GM21381 (cell line): ENCODE measurements around the gene TMEM184B.

Experiments
- ATAC-seq: cut with Tn5 transposase; IDR thresholded peaks from one replicate; pipeline ENCODE4 v1.9.1; 2021; ENCODE audit warnings: mild to moderate bottlenecking, moderate library complexity; ENCODE audit not compliant: unreplicated experiment

Gene TMEM184B

DNA sequence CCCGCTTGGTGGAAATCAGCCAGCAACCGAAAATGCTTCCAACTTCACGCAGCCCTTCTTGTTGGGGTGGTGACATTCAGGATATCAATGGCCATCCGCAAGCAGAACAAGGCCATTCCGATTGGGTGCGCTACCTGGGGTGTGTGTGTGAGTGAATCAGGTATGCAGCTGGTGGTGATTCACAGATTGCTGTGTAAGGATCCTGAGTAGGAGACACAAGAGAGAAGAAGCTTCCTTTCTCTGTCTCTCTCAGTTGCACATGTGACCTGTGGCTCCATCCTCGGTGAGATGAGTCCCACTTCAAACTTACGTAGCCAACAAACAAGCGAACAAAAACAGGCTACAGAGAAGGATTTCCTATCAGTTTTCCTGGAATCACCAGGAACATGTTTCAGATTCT lies 9.6 kb upstream of the TMEM184B start:
- ATAC-seq = no peak

DNA sequence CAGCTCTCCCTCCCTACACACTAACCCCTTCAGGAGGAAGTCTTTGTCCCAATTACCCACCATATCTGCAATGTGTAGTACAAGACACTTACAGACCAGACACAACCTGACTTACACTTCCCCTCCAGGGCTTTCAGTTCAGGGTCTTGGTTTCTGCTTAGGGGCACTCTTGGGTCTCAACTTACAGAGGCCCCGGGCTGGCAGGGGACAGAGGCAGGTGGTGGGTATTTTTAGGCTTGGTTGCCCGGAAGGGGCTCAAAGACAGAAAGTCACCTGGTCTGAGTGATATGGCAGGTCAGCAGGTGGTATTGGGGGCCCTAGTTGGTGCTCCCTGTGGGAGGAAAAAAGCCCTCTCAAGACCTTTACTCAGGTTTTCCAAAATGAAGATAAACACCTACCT lies 3.4 kb upstream of the TMEM184B start:
- ATAC-seq = no peak

DNA sequence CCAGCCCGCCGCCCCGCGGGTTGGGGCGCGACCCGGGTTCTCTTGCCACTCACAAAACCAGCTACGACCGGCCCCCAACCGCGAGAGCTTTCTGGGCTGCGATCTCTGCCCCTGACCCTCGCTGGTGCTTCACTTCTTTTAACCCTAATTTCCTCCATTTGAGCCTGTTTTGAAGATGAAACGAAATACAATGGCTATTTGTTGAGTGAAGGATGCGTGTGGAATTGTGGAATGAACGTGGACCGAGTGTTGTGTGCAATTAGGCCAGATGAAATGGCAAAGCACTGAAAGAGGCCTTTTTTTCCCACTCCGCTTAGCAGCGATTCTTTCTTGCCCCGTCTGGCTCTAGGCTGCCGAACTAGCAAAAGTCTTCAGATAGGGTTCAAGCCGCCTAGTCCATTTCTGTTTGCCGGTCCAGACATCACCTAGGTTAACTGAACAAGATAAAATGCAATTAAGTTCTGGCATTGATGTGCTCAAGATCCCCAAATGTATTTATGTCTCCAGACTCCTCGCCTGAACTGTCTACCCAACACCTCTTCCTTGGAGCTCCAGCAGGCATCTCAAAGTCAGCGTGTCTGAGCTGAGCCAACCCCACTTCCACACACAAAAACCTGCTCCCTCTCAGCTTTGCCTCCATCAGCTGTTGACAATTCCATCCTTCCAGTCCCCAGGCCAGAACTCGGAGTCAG lies 471 bp upstream of the TMEM184B start:
- ATAC-seq = no peak

DNA sequence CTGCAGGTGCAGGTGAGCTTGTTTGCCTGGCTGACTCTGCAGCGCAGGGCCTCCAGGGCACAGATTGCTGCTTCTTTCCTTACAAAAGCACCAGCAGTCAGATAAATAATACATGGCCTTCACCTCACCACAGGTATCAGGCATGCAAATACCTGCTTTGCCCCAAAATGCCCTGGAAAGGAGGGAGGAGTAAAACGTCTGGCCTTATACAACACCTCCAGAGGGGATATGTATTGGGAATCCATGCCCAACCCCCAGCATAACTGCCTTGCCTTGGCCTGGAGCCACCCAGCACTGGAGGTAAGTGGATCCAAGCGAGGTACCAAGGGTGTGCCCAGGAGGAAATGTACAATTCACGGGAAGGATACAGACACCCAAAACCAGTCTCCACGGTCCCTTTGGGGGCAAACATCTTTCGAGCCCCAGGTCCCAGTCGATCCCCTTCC lies 860 bp downstream of the TMEM184B start:
- ATAC-seq = no peak

DNA sequence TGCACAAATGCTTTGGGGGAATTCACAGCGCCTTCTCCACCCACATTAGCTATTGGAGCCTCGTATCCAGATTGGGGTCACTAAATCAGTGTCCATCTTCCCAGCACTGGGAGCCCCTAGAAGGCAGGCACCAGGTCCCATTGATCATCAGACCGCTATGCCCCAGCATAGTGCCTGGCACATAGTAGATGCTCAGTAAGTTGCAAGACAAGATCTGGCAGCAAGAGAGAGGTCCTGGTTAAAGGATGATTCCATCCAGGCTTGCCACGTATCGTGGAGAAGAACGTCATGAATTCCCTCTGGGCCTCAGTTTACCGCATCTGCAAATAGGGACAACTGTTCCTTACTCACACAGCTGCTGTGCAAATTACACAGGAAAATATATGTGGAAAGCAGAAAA lies 1.7 kb downstream of the TMEM184B start:
- ATAC-seq = no peak

DNA sequence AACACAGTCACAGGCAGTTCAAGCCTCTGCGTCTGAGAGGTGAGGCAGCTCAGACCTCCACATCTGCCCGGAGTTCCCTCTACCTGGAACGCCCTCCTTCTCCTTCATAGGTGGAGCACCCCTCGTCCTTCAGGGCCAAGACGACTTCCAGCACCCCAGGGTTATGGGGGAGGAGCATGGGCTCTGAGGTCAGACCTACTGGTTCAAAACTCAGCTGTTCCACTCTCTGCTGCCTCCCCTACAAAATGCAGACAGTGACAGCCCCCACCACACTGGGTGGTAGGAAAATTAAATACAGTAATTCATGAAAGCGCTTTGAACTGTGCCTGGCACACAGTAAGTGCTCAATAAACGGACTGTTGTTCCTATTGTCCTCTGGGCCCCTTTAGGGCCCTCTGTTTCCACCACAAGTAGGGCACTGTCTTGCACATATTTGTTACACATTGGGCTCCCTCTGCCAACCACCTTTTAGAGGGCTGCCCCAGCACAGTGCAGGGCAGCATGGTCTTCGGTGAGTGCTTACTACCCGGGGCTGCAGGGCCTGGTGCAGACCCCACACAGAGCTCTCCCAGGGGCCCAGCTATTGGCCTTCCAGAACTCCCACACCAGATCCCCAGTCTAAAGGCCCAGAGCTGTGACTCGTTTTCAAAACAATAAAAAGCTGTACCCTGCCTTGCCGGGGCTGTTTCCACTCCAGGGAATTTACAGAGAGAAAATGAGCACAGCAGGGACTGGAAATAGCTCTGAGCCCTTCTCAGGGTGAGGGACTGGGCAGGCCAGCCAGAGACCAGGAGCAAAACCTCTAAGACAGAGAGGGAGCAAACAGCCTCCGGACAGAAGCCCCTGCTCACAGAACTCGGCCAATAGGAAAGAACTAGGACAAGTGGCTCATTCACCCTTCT lies 2.5 kb downstream of the TMEM184B start:
- no peak for ATAC-seq

DNA sequence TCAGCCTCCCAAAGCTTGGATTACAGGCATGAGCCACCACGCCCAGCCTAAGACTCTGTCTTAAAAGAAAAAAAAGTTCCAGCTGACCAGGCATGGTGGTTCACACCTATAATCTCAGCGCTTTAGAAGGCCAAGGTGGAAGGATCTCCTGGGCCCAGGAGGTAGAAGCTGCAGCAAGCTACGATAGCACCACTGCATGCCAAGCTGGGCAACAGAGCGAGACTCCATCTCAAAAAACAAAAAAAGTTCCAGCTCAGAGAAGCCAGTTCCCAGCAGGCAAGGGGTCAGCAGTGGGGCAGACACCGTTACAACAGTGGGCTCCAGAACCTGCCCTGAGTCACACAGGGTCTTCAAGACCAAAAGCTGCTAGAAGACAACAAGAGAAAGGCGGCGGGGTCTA lies 3.3 kb downstream of the TMEM184B start:
- no peak for ATAC-seq

DNA sequence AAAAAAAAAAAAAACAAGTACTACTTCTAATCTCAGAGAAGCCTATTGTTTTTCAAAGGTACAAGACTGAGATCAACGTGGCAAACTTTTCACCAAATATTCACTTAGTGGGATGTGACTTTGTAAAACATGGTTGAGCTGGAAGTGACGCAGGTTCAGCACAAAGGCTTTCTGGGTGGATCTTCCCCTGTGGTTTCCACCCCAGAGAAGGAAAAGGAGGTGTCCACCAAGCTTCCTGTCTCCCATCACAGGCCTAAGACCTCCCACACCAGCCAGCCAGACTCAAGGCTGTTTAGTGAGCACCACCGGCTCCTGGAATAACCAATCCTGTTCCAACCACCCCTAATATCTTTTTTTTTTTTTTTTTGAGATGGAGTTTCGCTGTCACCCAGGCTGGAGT lies 5.7 kb downstream of the TMEM184B start:
- ATAC-seq = no peak

DNA sequence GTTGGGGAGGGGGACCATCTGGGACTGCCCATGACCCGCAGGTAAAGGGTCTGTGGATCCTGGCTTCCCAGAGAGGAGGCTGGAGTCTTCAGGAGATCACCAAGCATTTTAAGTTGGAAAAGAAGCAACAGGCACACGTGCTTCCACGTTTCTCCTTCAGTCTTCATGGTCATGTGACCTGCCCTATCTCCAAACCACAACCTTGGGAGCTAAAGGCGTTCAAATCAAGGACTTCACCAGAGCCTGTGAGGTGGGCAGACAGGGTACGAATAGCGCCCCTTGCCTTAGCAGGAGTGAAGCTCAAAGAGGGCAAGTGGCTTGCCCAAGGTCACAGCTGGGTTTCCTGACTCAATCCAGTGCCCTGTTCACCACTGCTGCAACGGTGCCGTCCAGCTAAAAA lies 6.7 kb downstream of the TMEM184B start:
- no peak for ATAC-seq

DNA sequence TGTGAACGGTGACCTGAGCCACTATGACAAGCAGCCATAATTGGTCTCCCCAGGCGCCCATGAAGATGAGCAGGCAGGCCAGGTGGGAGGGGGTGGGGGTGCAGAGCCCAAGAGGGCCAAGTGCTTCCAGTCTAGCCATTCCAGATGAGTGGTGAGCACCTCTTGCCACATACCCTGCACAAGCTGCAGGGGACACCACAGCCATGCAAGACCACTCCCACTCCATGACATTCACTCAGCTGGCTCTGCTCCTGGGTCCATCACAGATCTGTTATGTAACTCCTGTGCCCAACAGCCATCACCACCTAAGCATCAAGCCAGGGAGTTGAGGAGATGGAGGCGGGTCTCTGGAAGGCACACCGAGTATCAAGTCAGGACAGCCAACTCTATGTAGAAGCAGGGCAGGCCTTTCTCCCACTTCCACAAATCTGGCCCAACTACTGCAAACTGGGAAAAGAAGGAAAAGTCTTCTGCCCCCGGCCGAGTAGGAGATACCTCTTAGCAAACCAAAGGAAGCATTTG lies 8.4 kb downstream of the TMEM184B start:
- ATAC-seq = no peak

DNA sequence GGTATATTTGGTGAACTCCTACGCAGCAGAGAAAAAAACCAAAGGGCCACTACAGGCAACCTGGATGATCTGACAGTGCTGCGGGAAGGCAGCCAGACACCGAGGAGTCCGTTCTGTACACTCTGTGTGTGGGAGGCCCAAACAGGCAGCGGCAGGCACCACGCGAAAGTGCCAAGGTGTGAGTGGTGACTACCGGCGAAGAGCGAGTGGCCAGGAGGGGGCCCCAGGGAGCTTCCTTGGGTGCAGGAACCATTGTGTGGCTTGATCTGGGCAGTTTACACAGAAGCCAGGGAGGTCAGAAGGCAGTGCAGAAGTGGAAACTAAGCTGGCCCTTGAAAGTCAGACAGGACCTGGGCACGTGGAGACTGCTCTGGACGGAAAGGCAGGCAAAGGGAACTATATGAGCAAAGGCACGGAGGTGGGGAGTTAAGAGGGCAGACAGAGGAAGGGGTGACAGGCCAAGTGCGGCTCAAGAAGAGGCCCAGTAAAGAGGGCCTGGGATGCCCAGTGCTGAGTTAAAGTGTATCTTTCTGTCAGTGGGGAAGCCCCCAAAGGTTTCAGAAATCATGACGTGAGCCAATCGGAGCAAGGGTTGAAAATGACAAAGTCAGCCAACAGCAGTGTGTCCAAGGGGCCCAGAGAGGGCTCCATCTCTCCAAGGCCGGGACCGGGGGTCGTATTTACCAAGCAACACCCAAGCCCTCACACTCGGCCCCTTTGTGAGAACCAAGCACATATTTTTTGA lies 10.6 kb downstream of the TMEM184B start:
- no peak for ATAC-seq

DNA sequence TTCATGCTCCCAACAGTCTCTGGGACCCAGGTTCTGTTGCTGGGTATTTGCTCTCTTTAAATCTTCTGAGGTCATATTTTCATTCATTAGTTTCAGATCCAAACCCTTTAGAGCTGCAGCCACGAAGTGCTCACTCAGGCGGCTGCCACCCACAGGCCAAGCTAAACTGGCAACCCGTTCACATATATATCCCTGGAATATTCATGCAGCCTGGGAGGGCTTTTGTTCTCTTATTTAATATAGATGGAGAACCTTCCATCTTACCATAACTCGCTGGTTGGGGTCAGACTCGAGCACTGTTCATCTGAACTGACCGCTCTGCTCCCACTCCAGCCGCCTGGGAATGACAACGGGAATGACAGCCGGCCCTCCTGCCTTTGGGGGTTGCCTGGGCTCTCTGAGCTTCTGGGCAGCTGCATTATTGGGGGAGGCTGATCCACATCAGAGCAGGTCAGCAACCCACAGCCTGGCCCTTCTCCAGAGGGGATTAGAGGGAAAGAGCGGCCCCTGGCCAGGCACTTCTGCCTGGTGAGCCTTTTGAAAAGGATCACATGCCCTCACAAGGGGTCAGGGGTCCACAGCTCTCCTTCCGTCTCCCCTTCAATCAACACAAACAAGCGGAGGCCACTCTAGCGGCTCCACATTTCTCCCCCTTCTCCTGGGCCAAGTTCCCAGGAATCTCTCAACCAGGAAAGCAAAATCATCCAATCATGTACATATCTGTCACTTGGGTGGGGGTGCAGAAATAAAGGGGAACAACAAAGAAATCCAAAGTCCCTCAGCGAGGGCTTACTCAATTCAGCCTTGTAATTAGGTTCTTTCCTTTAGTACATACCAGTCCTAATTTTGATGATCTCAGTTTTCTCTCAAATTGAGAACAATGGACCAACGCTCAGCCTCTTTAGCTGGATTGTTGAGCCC lies 11.8 kb downstream of the TMEM184B start:
- ATAC-seq = no peak

DNA sequence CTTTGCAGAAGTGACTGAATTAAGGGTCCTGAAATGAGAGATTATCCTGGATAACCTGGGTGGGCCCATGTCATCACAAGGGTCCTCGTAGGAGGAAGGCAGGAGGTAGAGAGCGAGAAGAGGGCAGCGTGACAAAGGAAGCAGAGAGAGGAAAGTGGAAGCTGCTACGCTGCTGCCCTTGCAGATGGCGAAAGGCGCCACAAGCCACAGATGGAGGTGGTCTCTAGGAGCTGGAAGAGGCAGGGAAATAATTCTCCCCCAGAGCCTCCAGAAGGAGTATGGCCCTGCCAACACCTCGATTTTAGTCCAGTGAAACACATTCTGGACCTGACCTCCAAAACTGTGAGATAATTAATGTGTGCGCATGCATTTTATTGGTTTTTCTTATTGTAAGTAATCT lies 13.4 kb downstream of the TMEM184B start:
- no peak for ATAC-seq

DNA sequence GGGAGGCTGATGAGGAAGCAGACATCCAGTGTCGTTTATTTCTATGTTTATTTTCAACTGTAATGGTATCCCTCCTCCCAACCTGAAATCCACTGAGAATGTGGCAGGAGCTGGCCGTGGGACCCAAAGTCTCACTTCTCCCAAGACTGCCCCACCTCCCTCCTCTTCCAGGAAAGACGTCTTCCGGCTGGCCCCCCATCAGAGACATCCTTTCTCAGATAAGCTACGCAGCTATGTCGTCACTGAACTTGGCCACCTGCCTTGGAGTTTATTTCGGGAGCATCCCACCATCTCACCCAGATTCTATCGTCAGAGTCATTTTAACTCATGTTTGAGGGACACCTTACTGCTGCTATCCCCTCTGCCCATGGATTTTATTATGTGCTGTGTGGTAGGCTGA lies 13.9 kb downstream of the TMEM184B start:
- ATAC-seq = no peak

DNA sequence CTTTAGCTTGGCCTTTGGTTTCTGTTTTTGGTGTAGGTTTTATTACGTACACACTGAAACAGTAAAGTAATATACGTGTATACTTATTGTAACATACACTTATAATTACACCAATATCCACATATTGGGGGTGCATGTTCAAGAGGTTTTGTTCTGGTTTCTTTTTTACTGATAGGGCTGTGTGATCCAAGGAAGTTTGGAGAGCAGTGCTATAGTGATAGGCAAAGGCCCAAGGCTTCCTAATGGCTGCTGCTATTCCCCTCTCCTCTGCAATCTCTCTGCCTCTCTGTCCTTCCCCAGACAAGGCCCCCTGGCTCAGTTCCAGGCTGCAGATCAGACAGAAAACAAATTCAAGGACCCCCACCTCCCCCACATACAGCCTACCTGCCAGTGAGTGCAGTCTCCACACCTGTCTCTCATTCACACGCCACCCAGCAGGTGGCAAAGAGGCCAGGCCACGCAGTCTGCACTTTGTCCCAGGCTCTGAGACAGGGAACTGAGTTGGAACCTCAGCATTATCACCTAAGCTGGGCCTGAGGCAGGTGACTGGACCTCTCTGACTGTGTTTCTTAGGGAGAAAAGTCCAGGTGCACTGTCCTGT lies 15.1 kb downstream of the TMEM184B start:
- no peak for ATAC-seq

DNA sequence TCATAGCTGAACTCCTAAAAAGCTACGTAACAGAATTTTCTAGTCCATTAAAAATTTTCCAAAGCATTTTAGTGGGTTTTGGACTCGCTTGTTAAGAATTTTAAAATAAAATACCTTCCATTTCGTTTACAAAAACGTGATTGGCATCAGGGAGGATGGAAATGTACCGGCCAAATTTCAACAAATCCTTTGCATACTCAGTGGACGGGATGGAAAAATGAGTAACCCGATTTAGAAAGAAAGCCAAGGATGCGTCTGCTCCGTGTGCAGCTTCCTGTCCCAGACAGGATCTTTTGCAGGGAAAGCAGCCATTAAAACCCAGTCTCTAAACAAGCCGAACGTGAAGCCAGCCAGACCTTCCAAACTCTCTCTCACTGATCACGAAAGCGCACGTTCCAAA lies 15.6 kb downstream of the TMEM184B start:
- ATAC-seq = no peak

DNA sequence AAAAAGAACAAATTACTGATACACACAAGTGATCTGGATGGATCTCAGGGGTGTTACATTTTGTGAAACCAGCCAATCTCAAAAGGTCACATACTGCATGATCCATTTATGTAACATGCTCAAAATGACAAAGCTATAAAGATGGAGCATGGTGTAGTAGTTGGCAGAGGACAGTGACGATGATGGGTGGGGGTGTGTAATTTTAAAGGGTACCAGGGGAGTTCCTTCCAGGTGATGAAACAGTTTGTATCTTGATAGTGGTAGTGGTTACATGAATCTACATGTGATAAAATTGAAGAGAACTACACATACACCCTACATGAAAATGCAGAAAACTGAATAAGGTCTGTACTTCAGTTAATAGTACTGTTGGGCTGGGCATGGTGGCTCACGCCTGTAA lies 17.1 kb downstream of the TMEM184B start:
- no peak for ATAC-seq

DNA sequence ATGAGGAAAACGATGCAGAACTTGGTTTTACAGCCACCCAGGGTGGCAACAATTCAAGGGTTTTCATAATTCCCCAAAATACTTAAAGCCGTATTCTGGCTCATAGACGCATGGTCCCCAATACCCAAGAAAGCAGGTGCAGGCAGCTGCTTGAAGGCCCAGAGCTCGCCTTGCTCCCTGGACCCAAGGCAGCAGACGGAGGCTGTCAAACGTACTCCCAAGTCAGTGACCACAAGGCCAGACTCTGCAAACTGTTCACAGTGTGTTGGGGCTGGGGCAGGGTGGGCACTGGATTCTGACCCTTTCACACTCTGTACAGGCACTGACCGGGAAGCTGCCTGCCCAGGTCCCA lies 21.5 kb downstream of the TMEM184B start:
- no peak for ATAC-seq

DNA sequence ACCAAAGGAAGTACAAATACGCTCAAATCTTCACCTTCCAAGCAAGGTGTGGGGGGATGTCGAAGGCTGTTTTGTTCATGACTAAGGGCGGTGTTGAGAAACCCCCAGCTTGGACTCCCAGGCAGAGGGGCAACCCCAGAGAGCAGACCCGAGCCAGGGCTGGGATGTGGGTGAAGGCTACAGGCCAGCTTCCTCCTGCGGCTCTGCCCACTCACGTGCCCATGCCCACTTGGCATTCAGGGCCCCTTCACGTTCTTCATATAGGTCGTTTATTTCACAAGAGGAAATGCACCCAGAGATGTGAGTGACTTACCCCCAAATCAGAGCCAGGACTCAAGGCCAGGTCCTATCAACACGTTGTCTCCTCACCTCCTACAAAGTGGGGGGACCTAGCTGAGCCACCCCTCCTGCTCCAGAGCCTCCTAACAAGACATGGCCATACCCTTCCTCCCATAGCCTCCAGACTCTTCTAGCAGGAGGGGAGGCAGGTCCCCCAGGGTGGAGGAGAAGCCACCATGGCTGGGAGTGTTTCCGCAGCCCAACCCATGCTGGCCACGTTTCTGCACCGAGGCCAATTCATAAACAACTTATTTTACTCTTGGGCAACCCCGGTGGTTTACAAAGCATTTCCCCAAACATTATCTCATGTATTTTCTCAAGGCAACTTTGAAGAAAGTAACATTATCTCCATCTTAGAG lies 22.0 kb downstream of the TMEM184B start:
- ATAC-seq = no peak
